ENCODE results near the gene RAB43.
"Not testable (repeated sequence)": the region's sequence is repeated elsewhere in the genome, so short reads cannot be mapped to it uniquely, and the experiment has no call there.

RAB43 gene

DNA sequence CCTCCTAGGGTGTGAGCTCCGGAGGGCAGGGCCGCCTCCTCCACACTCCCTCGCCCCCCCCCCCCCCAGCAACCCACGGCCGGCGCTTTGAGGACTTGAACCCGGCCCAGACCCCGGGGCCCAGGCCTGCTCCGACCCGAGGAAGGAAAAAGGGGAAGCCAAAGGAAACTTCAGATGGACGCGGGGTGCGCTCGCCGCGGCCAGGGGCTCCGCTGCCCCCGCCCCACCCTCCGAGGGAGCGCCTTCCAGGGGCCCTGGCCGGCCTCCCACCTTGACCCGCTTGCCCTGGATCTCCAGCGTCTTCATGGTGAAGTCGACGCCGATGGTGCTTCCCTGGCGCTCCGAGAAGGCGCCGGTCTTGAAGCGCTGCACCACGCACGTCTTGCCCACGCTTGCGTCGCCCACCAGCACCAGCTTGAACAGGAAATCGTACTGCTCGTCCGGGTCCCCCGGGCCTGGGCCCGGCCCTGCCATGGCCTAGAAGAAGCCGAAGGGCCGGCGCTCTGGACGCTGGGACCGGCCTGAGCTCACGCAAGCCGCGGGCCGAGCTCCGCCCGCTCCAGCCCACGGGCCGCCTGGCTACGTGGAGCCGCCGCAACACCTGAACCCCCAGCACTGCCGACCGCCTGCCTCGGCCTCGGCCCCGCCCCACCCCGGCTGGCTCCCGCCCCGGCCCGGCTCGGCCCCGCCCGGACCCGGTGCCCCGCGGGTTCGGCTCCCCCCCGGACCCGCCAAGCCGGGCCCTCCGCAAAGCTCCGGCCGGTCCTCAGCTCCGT, 400 bp downstream of the RAB43 start:
- DNase-seq, result no peak

DNA sequence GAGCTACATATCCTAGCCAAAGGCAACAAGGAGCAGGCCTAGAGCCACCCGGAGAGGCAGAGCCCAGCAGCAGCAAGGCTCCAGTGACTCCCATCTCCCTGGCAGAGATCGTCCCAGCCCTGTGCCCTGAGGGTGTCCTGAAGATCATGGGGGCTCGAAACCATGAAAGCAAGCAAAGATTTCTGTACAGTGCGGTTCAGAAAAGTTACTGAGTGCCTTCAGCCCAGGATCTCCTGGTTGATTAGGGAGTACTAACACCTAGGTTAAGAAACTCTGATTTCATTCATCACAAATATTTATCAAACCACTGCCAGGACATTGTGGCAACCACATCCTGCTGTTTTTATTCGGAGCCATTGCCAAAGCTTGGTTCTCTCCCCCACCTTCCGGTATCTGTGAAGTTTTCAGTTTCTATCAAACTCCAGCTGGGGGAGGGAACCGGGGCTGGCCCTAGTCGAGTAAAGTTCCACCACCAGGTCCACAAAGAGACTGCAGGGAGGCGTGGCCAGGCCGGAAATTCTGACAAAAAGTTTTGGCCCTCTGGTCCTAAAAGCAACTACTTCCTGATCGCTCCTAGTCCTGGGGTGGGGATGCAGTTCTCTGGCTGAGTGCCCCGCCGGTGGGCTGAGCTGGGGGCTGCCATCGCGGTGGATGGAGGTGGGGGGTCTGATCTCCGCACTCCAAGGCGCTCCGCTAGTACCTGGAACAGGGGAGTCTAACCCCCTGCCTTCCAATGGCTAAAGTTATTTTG, 1.2 kb downstream of the RAB43 start:
- DNase-seq, result no peak

DNA sequence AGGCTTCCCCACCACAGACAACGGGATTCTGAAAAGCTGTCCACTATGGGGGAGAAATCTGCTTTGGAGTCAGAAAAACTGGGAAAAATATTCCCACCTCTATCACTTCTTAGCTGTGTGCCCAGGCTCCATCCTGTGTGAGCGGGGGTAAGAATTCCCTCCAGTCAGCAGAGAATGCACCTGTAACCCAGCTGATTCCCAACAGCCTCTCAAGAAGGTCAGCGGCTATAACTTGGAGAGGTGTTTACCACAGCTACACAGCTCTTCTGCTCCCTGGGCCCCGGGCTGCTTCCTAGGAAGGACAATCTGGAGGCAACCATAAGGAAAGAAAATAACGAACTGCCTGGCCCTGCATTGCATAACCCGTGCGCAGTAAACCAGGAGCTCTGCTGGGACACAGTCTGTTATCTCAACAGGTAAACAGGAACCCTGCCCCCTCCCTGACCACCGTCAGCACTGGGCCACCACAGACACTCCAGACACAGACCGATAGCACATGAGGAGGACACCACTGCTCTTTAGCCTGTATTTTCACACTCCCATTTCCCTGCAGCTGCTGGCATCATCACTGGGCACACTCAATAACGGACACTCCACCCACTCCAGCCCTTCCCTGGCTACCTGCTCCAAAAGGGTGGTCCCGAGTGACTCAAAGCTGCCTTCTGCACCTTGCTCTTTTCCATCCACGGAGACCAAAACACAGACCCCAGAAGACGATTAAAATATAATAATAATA, 2.1 kb downstream of the RAB43 start:
- no peak for DNase-seq

DNA sequence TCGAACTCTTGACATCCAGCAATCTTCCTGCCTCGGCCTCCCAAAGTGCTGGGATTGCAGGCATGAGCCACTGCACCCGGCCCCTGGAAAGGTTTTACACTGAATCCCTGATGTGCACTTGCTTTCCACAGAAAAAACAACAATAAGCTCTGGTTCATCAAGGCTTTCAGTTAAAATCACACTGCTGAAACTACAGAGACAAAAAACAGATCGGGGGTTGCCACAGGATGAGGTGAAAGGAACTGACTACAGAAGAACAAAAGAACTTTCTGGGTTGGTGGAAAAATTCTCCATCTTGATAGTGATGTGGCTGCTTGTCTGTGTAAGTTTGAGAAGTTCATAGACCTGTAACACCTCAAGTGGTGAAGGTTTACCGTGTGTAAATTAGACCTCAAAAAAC, 2.9 kb downstream of the RAB43 start:
- DNase-seq, result no peak

DNA sequence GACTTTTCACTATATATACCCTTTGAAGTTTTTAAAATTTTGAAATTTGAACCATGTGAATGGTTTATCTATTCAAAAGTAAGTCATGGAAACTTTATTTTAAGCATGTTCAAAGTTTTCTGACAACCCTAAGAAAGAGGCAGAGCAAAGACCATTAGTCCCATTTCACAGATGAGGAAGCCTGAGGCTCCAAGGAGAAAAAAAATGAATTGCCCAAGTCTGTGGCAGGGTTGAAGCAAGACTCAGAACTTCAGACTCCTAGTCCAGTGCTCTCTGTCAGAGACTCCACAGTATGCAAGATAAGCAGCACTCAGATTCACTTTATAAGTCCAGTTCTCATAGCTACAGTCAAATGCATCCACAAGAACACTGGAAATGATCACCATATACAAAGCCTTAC, 4.5 kb downstream of the RAB43 start:
- DNase-seq, result no peak

DNA sequence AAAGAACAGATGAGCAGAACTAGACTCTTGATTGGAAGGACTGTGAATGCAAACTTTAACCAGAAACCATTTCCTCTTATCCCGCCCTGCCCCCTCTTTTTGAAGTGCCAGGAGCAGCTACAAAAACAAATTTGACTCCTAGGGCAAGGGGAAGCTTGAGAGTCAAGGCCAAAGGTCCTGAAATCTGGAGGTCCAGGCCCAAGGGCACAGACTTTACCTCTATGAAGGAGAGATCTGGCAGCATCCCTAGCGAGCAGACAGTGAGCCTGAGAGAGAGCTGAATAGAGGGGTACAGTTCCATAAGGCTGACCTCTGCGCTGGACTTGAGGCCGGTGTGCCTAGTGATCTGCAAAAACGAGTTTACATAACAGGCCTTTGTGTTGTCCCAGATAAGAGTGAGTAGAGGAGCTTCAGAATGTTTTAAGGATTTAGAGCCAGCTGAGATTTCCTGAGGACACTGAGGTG, 5.1 kb downstream of the RAB43 start:
- DNase-seq, result no peak

DNA sequence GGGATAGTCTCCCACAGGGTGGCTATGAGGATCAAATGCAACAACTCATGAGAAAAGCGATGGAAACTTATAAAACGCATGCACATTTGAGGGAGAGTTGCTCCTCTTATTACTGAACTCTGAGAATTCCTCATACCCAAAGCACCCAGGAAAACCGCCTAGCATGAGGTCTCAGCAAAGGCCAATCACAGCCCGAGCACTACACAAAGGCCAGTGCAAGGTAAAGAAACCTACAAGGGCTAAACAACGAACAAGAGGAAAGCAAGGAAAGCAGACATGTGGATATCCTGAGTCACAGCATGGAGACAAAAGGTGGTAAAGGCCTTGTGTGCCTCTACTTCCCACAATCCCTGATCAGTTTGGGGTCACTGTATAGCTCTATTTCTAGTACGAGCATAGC, 7.1 kb downstream of the RAB43 start:
- DNase-seq, result no peak

DNA sequence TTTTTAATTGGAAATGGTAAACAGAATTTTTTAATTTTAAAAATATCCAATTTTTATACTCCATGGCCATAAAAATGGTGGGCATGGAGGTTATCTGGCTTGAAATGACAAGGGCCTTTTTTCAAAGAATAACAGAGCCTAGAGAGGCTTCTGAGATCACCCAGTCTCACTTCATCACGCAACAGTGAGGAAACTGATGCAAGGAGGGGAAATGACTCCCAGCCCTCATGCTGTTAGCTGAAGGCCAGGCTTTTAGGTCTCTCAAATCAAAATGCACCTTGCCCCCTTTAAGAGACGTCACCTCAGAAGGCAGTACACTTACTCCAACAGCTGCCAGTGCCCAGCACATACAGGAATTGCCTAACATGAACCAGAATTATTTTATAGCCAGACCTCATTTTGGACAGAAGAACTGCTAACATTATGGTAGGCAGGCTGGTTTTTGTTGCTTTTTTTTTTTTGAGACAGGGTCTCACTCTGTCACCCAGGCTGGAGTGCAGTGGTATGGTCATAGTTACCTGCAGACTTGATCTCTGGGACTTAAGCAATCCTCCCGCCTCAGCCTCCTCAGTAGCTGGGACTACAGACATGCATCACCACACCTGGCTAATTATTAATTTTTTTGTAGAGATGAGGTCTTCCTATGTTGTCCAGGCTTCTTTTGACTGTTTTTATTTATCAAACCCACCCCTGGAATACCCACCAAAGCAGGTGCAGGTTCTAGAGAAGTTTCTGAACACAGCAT, 9.1 kb downstream of the RAB43 start:
- DNase-seq, result no peak

DNA sequence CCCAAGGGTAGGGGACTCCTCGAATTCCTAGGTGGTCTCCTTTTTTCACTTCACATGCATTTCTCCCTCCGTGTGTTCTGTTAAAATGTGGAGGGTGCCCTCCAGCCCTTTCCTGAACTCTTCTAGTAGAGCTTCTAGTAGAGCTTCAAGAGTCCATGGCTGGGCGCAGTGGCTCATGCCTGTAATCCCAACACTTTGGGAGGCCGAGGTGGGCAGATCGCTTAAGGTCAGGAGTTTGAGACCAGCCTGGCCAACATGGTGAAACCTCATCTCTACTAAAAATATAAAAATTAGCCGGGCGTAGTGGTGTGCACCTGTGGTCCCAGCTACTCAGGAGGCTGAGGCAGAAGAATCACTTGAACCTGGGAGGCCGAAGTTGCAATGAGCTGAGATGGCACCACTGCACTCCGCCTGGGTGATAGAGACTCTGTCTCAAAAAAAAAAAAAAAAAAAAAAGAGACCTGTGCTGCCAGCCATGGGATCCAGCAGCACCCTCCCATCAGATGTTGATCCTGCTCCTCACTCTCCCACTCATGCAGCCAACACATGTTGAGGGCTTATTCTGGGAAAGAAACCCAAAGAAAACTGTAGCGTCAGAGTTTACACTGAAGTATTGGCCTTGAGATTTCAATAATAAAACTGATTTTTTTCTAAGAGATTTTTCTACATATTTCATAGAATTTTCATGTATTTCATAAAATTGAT, 10.4 kb downstream of the RAB43 start:
- DNase-seq, result not testable (repeated sequence)

DNA sequence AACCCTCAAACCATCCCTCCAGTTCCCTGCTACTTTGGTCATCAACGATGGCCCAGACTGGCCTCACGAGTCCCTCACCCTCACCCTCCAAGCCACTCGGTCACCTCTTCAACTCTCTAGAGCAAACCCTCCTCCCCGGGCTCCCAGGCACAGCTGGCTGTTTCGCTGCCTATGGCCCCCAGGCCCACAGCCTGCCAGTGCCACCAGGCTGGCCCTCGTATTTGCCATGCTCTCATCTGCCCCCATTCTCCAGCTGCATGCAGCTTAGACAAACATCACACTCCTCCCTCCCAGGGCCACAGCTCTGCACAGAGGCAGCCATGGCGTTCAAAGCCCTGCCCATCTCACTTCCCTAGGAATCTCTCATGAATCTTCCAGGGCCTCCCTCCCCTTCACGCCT, 13.8 kb downstream of the RAB43 start:
- DNase-seq, result no peak

DNA sequence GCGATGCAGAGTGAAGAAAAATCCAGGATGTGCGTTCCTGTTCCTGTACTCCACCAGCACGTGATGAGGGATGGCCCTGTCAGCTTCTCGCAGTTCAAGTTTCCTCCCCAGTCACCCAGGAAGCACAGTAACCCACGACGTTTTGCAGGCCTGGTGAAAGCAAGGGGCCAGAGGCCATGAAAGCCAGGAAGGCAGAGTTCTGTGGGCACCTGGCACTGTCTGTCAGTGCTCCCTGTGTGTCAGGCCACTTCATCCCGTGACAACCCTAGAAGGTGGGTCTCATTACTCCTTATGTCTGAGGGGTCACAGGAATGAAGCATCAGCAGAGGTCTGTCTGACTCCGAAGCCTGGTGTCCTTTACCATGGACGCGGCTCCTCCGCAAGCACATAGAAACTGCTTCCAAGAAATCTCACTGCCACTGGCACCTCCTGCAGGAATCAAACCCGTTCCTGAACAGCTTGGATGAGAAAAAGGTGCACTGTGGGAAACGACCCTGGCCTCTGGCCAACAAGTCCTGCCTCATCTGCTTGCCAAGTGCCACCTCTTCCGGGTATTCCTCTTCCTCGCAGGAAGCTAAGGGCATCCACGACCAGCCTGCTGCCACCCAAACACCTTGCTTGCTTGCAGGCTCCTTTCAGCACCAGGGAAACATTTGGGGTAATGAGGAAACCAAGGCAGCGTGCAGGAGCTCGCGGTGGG, 14.6 kb downstream of the RAB43 start:
- DNase-seq, result peak; percentile 67

DNA sequence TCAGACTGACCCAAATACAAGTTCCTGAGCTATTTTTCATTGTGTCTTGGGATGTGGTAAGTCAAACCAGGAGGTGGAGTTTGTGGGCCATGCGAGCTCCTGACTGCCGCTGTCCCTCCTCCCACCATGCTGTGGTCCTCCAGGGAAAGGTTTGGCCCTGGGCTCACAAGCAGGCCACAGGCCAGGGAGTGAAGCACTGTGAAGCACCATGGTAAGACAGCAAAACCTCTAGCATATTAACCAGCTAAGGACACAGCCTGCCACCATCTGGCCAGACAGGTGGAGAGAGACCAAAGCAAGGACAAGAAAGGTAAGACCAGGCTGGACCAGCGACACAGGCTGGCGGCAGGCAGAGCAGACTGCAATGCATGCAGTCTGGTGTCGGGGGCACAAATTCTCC, 15.3 kb downstream of the RAB43 start:
- no peak for DNase-seq

DNA sequence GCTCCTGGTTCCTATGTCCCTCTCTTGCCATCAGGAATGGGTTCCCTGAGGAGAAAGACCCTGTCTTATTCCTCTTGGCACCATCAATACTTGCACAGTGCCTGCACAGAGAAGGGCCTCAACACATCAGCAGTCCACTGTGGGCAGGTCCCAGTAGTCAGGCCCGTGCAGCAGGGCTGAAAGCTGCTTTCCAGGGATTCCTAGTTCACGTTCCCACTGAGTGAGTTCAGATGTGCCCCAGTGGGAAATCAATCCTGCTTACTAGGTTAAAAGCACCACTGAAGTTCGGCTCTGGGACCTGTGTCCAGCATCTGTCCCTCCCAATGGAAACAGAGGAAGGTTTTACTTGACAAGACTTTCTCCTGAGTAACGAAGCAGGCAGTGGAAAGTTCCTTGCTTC, 15.7 kb downstream of the RAB43 start:
- DNase-seq, result no peak

DNA sequence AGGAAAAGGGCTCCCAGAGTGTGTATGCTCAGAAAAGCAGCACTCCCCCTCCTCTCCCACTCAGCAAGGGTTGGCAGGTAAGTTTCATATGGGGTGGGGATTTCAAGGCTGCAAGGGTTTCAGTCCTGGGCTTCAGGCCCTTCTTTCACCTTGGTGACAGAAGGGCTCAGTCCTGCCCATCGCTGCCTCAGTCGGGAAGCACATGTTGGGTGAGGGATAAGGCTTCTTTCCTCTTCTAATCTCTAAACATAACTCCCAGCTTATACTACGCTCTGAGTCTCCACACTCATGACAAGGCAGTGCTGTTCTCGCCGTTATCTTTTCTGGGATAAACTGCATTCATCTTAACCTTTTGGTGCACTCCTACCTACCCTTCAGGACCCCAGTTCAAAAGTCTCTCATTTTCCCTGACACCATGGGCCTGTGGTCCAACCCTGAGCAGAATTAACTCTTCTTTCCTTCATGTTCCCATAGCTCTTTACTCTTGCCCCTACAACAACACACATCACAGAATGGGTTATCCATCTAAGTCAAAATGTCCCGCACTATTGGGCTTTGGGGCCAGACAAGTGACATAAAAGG, 17.0 kb downstream of the RAB43 start:
- DNase-seq, result no peak

DNA sequence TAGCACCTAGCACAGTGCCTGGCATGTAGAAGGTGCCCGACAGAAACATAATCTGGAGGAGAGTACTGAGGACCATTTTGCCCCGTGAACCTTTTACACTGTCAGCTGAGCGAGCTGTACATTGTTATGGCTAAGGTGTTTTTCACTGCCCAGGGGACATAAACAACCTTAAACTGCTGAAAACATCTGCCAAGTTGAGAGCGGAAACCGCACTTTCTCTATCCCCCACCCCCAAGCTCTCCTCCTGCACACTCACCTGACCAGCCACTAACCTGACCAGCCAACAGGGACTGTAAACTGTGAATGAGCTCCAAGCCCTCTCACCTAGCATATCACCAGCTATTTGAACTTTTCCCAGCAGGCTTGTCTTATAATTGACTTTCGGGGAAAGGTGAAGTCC, 17.6 kb downstream of the RAB43 start:
- no peak for DNase-seq

DNA sequence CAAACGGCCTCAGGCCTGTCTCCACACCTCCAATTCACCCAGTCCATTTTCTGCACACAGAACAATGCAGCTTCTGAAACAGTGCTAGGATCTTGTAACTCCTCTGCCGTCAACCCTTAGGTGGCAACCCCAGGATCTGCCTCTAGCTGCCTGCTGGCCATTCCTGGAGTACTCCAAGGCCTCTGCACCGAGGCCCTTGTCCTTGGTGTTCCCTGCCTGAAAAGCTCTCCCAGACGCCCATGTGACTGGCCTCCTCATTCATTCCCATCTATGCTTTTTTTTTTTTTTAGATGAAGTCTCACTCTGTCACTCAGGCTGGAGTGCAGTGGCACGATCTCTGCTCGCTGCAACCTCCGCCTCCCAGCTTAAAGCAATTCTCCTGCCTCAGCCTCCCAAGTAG, 18.3 kb downstream of the RAB43 start:
- DNase-seq, result no peak

DNA sequence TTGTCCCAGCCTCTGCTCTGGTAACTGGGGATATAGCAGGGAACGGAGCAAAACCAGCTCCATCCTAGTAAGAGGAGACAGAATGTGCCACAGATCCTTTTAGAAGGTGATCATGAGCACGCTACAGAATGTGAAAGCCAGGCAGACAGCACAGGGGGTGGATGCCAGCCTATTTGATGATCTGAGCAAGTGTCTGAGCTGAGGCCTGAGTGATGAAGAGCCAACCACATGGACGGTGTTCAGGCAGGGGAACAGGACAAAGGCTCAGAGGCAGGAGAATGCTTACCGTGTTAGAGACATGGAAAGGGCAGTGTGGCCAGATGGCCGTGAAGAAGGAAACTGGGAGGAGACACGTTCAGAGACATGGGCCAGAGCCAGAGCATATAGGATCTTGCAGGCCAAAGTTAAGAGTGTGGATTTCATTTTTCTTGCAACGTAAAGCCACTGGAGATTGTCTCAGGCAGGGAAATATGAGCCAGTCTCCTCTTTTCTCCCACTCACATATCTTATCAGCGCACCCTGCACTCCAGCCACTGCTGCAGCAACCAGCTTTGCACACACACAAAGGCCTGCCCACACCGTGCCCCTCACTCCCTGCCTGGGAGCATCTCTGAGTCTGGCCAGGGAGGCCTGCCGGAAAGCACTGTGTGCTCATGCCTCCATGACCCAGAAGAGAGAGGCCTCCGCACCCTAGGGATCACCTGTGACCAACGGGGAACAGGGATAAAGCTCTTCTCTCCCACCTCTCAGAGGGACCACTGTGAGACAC, 20.1 kb downstream of the RAB43 start:
- DNase-seq, result no peak

DNA sequence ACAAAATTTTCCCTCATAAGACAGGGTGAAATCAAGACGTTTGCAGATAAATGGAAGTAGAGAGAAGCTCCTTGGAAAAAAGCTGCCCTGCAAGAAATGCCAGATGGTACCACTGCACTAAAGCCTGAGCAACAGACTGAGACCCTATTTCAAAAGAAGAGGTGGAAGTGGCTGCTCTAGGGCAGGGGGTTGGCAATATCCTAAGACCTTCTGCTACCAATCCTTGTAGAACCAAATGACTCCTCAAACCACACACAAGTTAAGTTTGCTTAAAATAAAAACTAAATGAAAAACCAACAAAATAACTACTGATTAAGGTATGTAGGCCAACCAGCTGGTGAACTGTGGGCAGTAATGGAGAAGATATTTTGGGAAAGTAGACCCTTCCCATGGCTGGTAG, 21.3 kb downstream of the RAB43 start:
- no peak for DNase-seq

DNA sequence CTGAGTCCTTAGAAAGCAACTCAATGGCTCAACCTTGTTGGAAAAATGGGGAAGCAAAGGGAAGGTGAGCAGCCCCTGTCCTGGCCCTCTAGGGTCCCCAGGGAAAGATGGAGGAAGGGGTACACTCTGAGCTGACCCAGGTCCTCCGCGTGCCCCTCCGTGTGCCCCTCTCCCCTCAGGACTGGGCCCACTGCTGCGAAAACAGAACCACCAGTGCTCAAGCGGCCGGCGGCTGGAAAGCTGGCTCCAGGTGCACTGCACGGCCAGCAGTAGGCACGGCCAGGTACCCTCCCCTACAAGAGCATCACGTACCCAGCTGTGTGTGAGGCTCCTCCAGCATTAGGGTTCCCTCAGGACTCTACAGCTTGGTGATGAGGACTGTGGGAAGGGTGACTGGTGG, 26.3 kb downstream of the RAB43 start:
- DNase-seq, result no peak

DNA sequence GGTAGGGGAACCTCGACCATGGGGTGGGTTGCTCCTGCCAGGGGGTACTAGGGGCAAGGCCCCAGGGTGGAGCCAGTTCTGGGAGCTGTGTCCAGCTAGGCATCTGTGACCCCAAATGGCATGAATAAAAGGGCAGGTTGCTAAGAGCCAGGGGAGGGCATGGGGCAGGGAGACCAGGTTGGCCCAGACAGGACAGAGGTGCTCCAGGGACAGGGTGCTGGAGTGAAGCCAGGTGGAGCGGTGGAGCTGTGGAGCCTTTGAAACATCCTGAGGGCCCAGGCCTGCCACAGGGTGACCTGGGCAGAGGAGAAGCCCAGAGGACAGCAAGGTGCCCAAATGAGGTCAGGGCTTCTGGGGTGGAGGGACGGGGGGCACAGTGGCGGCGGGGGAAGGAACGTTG, 33.3 kb downstream of the RAB43 start:
- not testable (repeated sequence) for DNase-seq

DNA sequence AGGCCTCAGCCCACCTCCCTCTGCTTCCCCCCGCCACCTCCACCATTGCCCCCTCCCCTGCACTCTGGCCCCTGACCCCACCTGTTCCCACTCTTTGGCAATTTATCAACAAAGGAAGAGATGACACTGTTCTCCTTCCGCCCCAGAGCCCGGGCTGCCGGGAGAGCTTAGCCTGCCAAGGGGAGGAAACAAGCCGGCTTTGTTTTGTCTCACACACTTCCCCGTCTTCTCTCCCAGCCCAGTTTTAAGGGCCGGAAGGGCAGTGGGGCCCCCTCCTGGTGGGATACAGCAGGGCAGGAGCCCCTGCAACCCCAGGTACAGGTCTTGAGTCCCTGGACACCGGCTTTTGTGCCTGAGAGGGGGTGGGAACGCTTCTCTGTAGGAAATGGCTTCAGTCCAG, 33.7 kb downstream of the RAB43 start:
- not testable (repeated sequence) for DNase-seq

All from NCI-H2029 treated with DMSO at 0.1 percent for 48 hours (cell line).